Vagina (tissue), 2 donors: Measurements from ENCODE around the gene RPL14. TPM values are rescaled to one million over a fixed set of nuclear protein-coding genes. Genes with fewer than 3 reads are reported as not detected.
"Not testable (repeated sequence)": the region's sequence is repeated elsewhere in the genome, so short reads cannot be mapped to it uniquely, and the experiment has no call there.

Experiments
- DNase-seq, 2 donors: peaks; one replicate each; pipeline ENCODE4 v3.0.0-alpha.2; 2017; ENCODE audit errors: extremely low spot score in 2 of 2
- H3K27ac ChIP-seq: fragments of 200-600 bp; sonication (generic); one replicate; pipeline ENCODE4 v1.5.1; 2019
- H3K27me3 ChIP-seq: fragments of 200-600 bp; sonication (generic); one replicate; pipeline ENCODE4 v1.5.1; 2019
- H3K36me3 ChIP-seq, 2 donors: fragments of 200-600 bp; sonication (generic); one replicate each; pipeline ENCODE4 v1.5.1; 2017 to 2019
- H3K4me1 ChIP-seq: fragments of 200-600 bp; sonication (generic); one replicate; pipeline ENCODE4 v1.5.1; 2019
- H3K4me3 ChIP-seq, 2 donors: fragments of 200-600 bp; sonication (generic); 1 replicate in 1 of 2; 2 replicates in 1 of 2; pipeline ENCODE4 v1.5.1; 2016 to 2019
- H3K9me3 ChIP-seq: fragments of 200-600 bp; sonication (generic); one replicate; pipeline ENCODE4 v1.5.1; 2019
- CTCF ChIP-seq, 3 experiments: fragments of 450-650 bp in 2 of 3; fragments of 200-600 bp in 1 of 3; sonication (generic) in 1 of 3; IDR thresholded peaks; one replicate each; pipeline ENCODE4 v1.5.1; 2017 to 2019; ENCODE audit warnings: antibody characterized with exemption in 3 of 3, mild to moderate bottlenecking in 2 of 3, moderate library complexity in 2 of 3
- POLR2A ChIP-seq, 2 donors: fragments of 450-650 bp; IDR thresholded peaks; one replicate each; pipeline ENCODE4 v1.6.1; 2017; ENCODE audit warnings: antibody characterized with exemption in 2 of 2, mild to moderate bottlenecking in 2 of 2, moderate library complexity in 2 of 2
- POLR2AphosphoS5 ChIP-seq, 2 donors: sonication (generic); formaldehyde crosslinking; IDR thresholded peaks; one replicate each; pipeline ENCODE4 v1.9.0; 2017; ENCODE audit warnings: antibody characterized with exemption in 2 of 2, mild to moderate bottlenecking in 2 of 2, low read depth in 1 of 2; ENCODE audit not compliant: insufficient read depth in 1 of 2
- intact Hi-C: fragments of 100-400 bp; cut with DNase I; formaldehyde crosslinking; loops from one replicate; pipeline ENCODE4 v1.15.1; 2023
- total RNA-seq: library from RNA; depleted of rRNA; stranded (reverse); fragments of >200 nt; gene quantifications from one replicate; pipeline ENCODE4 v1.2.3, GENCODE V29; 2016

Gene RPL14
- total RNA-seq, 1 donor from 2014 or later, result 500 TPM

- no peak overlapping the region for H3K27ac ChIP-seq
- H3K4me3 ChIP-seq, result peak overlapping the region; percentile 82 to 96
- no peak for TF ChIP-seq POLR2A (IDR thresholded peaks at IDR 0.05)
- no peak for TF ChIP-seq POLR2AphosphoS5 (IDR thresholded peaks at IDR 0.05; ENCODE audit: insufficient read depth in 1 of 2, low read depth in 1 of 2)
- no peak for TF ChIP-seq CTCF (IDR thresholded peaks at IDR 0.05)
- intact Hi-C loops, result loop anchor here (10.0 kb wide), 1 partner anchor 46 kb away; the partner anchor contains the start of gene ZNF620
- peaks cover 37% of the 10 kb centered on the region for H3K4me1 ChIP-seq
- no peaks in the 10 kb centered on the region for H3K9me3 ChIP-seq
- H3K27me3 ChIP-seq, result no peaks in the 10 kb centered on the region
- no peak for DNase-seq
- peaks cover 0 to 48% of the 10 kb centered on the region in 2 donors for H3K36me3 ChIP-seq
These were observed 1.3 kb downstream of the RPL14 start for GRCh38 chr3:40458473-40458872.

DNA sequence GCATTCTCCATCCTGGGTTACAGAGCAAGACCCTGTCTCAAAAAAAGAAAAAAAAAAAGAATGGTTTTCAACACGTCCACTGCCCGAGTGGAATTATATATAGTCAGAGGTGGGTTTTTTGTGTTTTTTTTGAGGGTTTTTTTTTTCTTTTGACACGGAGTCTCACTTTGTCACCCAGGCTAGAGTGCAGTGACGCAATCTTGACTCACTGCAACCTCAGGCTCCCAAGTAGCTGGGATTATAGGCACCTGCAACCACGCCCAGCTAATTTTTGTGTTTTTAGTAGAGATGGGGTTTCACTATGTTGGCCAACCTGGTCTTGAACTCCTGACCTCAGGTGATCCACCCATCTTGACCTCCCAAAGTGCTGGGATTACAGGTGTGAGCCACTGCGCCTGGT is 3.3 kb downstream of the RPL14 start:
- DNase-seq, H3K27me3 ChIP-seq, intact Hi-C loops, H3K4me3 ChIP-seq, H3K27ac ChIP-seq, H3K9me3 ChIP-seq: not testable (repeated sequence)
- peaks cover 0 to 58% of the 10 kb centered on the region in 2 donors for H3K36me3 ChIP-seq
- peaks cover 32% of the 10 kb centered on the region for H3K4me1 ChIP-seq

DNA sequence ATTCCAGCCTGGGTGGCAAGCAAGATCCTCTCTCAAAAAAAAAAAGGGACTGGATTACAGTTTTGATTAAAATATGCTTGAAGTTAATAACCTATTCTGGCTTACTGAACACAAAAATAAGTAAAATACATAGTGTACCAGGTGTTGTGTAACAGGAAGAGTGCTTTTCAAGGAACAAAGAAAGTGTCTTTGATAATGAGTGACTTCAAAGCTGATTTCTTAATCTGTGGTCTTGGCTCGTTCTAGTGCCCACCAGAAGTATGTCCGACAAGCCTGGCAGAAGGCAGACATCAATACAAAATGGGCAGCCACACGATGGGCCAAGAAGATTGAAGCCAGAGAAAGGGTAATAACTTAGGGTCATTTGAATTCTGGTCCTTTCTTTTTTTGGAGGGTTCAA is 4.0 kb downstream of the RPL14 start:
- no peak for TF ChIP-seq CTCF (IDR thresholded peaks at IDR 0.05)
- TF ChIP-seq POLR2AphosphoS5 (IDR thresholded peaks at IDR 0.05; ENCODE audit: insufficient read depth in 1 of 2, low read depth in 1 of 2), result no peak
- TF ChIP-seq POLR2A (IDR thresholded peaks at IDR 0.05), result no peak
- Histone ChIP-seq H3K27me3 (no peaks in the 10 kb centered on the region), H3K9me3 (no peaks in the 10 kb centered on the region), H3K4me3 (no peak overlapping the region), H3K27ac (no peak overlapping the region), H3K4me1 (peaks cover 28% of the 10 kb centered on the region), H3K36me3 (peaks cover 0 to 58% of the 10 kb centered on the region in 2 donors)
- intact Hi-C loops, result no loop called here
- no peak for DNase-seq

GRCh38 chr3:40462838-40463237 is 5.7 kb downstream of the RPL14 start:
- peaks cover 0 to 58% of the 10 kb centered on the region in 2 donors for H3K36me3 ChIP-seq
- H3K4me3 ChIP-seq, DNase-seq, H3K27ac ChIP-seq, H3K27me3 ChIP-seq, intact Hi-C loops, H3K9me3 ChIP-seq: not testable (repeated sequence)
- H3K4me1 ChIP-seq, result peaks cover 20% of the 10 kb centered on the region

DNA sequence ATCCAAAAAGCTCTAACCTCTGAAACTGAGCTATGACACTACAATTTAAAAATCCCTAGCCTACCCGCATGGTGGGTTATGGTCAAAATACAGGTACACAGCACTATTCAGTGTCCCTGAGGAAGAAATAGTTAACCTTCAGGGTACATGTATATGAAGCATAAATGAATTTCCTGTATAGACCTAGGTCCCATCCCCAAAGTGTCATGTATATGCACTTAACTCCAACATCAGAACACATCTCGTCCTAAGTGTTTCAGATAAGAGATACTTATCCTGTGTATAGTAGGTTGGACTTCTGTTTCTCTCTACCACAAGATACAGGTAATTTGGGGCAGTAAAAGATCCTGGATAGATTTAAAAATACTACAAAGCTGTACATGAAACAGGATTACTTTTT is 6.4 kb downstream of the RPL14 start:
- Histone ChIP-seq H3K27me3 (no peaks in the 10 kb centered on the region), H3K4me1 (peaks cover 13% of the 10 kb centered on the region), H3K9me3 (no peaks in the 10 kb centered on the region), H3K4me3 (no peak overlapping the region), H3K27ac (no peak overlapping the region), H3K36me3 (peaks cover 0 to 56% of the 10 kb centered on the region in 2 donors)
- DNase-seq, result no peak
- TF ChIP-seq CTCF (IDR thresholded peaks at IDR 0.05) (no peak), POLR2A (IDR thresholded peaks at IDR 0.05) (no peak), POLR2AphosphoS5 (IDR thresholded peaks at IDR 0.05; ENCODE audit: insufficient read depth in 1 of 2, low read depth in 1 of 2) (no peak)
- intact Hi-C loops, result no loop called here

GRCh38 chr3:40464339-40465110 is 7.4 kb downstream of the RPL14 start:
- DNase-seq, result no peak
- TF ChIP-seq POLR2AphosphoS5 (IDR thresholded peaks at IDR 0.05; ENCODE audit: insufficient read depth in 1 of 2, low read depth in 1 of 2) (no peak), POLR2A (IDR thresholded peaks at IDR 0.05) (no peak), CTCF (IDR thresholded peaks at IDR 0.05) (no peak)
- intact Hi-C loops, result no loop called here

More at GRCh38 chr3:40464339-40465110, 7.4 kb downstream of the RPL14 start:
- no peak overlapping the region for H3K4me3 ChIP-seq
- no peak overlapping the region for H3K27ac ChIP-seq
- H3K9me3 ChIP-seq, result no peaks in the 10 kb centered on the region
- no peaks in the 10 kb centered on the region for H3K27me3 ChIP-seq
- peaks cover 0 to 47% of the 10 kb centered on the region in 2 donors for H3K36me3 ChIP-seq
- H3K4me1 ChIP-seq, result peaks cover 3% of the 10 kb centered on the region
